ENCODE results near the gene C1QTNF1. TPM values are rescaled to one million over a fixed set of nuclear protein-coding genes. Genes with fewer than 3 reads are reported as not detected.

Gene C1QTNF1
- total RNA-seq, 1 donor, result 13.8 TPM

DNA sequence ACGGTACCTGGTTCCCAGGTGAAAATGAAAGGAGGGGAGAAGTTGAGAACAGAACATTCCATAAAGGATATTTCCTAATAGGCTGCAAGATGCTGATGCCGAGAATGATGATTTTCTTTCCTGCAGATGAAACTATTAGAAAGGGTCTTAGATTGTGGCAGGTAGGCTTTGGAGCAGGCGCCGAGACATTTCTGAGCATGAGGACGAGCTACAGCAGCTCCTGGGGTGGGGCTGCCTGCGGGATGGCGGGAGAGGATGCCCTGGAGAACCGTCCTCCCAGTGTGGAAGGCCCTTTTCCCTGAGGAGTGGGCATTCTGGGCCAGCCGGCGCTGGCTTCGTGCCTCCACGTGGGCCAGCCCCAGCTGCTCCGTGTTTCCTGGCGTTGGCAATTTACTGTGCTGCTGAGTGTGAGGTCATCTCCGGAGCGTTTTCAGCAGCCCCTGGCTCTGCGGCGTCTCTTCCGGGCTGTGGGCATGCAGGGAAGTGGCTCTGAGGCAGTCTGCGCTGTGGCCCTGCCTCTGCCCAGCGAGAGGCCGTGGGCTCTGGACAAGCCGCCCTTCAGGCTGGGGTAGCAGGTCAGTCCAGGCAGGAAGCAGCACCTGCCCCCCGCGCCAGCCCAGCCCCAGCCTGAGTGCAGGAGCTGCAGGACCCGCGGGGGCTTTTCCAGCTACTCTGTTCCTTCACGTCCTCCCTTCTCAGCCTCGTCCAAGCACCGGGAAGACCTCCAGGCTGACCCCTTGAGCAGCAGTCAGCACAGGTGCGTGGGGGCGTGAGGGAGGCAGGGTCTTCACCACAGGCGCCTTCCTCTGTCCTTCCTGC is 62.8 kb downstream of the C1QTNF1 start:
- Histone ChIP-seq H3K27ac (ENCODE audit: low read depth, low read length) (no peak overlapping the region), H3K27me3 (ENCODE audit: insufficient read depth, low read length) (no peaks in the 10 kb centered on the region), H3K9me3 (ENCODE audit: low read depth, low read length) (no peaks in the 10 kb centered on the region), H4K20me1 (ENCODE audit: insufficient read depth, low read length) (peaks cover 27% of the 10 kb centered on the region), H3K36me3 (ENCODE audit: insufficient read depth, low read length) (peaks cover 5% of the 10 kb centered on the region), H3K4me1 (ENCODE audit: insufficient read depth, low read length) (no peaks in the 10 kb centered on the region), H3K4me3 (ENCODE audit: insufficient read depth, low read length) (no peak overlapping the region), H2AFZ (ENCODE audit: low read length) (no peak overlapping the region), H3K4me2 (ENCODE audit: insufficient read depth, low read length) (no peak overlapping the region), H3K79me2 (ENCODE audit: insufficient read depth, low read length) (no peaks in the 10 kb centered on the region)
- no peak for TF ChIP-seq CTCF (IDR thresholded peaks at IDR 0.05; ENCODE audit: extremely low read depth, low read depth, low read length)
- peak; percentile 77 for DNase-seq (ENCODE audit: insufficient read length, low spot score, missing footprints)

GRCh38 chr17:79087428-79088143 is 63.6 kb downstream of the C1QTNF1 start:
- H2AFZ ChIP-seq (ENCODE audit: low read length), result no peak overlapping the region
- TF ChIP-seq CTCF (IDR thresholded peaks at IDR 0.05; ENCODE audit: extremely low read depth, low read depth, low read length), result peak; percentile 87
- H3K27ac ChIP-seq (ENCODE audit: low read depth, low read length), result no peak overlapping the region
- no peaks in the 10 kb centered on the region for H3K4me1 ChIP-seq (ENCODE audit: insufficient read depth, low read length)
- no peak overlapping the region for H3K4me3 ChIP-seq (ENCODE audit: insufficient read depth, low read length)
- no peaks in the 10 kb centered on the region for H3K79me2 ChIP-seq (ENCODE audit: insufficient read depth, low read length)
- peak; percentile 99 for DNase-seq (ENCODE audit: insufficient read length, low spot score, missing footprints)
- H3K4me2 ChIP-seq (ENCODE audit: insufficient read depth, low read length), result no peak overlapping the region
- H4K20me1 ChIP-seq (ENCODE audit: insufficient read depth, low read length), result peaks cover 26% of the 10 kb centered on the region
- H3K36me3 ChIP-seq (ENCODE audit: insufficient read depth, low read length), result peaks cover 5% of the 10 kb centered on the region
- H3K27me3 ChIP-seq (ENCODE audit: insufficient read depth, low read length), result peaks cover 6% of the 10 kb centered on the region
- H3K9me3 ChIP-seq (ENCODE audit: low read depth, low read length), result no peaks in the 10 kb centered on the region

GRCh38 chr17:79088247-79088996 is 64.5 kb downstream of the C1QTNF1 start:
- Histone ChIP-seq H3K27ac (ENCODE audit: low read depth, low read length) (no peak overlapping the region), H3K4me3 (ENCODE audit: insufficient read depth, low read length) (no peak overlapping the region), H3K27me3 (ENCODE audit: insufficient read depth, low read length) (peaks cover 13% of the 10 kb centered on the region), H2AFZ (ENCODE audit: low read length) (no peak overlapping the region), H3K4me2 (ENCODE audit: insufficient read depth, low read length) (no peak overlapping the region), H3K9me3 (ENCODE audit: low read depth, low read length) (no peaks in the 10 kb centered on the region), H3K36me3 (ENCODE audit: insufficient read depth, low read length) (peaks cover 5% of the 10 kb centered on the region), H3K79me2 (ENCODE audit: insufficient read depth, low read length) (no peaks in the 10 kb centered on the region), H3K4me1 (ENCODE audit: insufficient read depth, low read length) (no peaks in the 10 kb centered on the region), H4K20me1 (ENCODE audit: insufficient read depth, low read length) (peaks cover 18% of the 10 kb centered on the region)
- TF ChIP-seq CTCF (IDR thresholded peaks at IDR 0.05; ENCODE audit: extremely low read depth, low read depth, low read length), result no peak
- DNase-seq (ENCODE audit: insufficient read length, low spot score, missing footprints), result peak; percentile 68
